Prostate gland (tissue), 2 donors: ENCODE data around the gene FOXK2.

Source experiments
- CTCF ChIP-seq, 4 experiments: fragments of 200-600 bp in 2 of 4; fragments of 450-650 bp in 2 of 4; sonication (generic) in 2 of 4; IDR thresholded peaks; 1 replicate in 3 of 4; 2 replicates in 1 of 4; pipeline ENCODE4 v1.5.1; 2016 to 2019; ENCODE audit warnings: antibody characterized with exemption in 4 of 4, mild to moderate bottlenecking in 2 of 4, moderate library complexity in 2 of 4
- POLR2A ChIP-seq: fragments of 450-650 bp; IDR thresholded peaks from one replicate; pipeline ENCODE4 v1.6.1; 2016; ENCODE audit warnings: antibody characterized with exemption, mild to moderate bottlenecking

- TF ChIP-seq POLR2A (no peak), CTCF (IDR thresholded peaks at IDR 0.05) (no peak)
Measured at GRCh38 chr17:82582213-82582612, 62.7 kb downstream of the FOXK2 start.
